Measurements from ENCODE around the gene FAM228B.

GRCh38 chr2:24176326-24176725 is 53.1 kb downstream of the FAM228B start:
- TF ChIP-seq EZH2 (IDR thresholded peaks at IDR 0.05) (no peak), POLR2AphosphoS5 (IDR thresholded peaks at IDR 0.05; ENCODE audit: borderline replicate concordance, low read depth, low read length) (no peak)

All from SK-N-MC (cell line).